NCI-H446 (cell line): ENCODE results near the gene MOV10.
A peak's percentile ranks its signal among the peaks of the same experiment; 100 is the strongest.
"Not testable (repeated sequence)": the region's sequence is repeated elsewhere in the genome, so short reads cannot be mapped to it uniquely, and the experiment has no call there.

Experiments
- DNase-seq, 2 experiments: peaks; one replicate each; lab custom pipeline; 2025; lab: John Stamatoyannopoulos, UW

The MOV10 gene

GRCh38 chr1:112712701-112713128, 38.3 kb downstream of the MOV10 start:
- DNase-seq, result no peak

- DNase-seq, result no peak
Measured at GRCh38 chr1:112713466-112714312, 39.2 kb downstream of the MOV10 start.

DNA sequence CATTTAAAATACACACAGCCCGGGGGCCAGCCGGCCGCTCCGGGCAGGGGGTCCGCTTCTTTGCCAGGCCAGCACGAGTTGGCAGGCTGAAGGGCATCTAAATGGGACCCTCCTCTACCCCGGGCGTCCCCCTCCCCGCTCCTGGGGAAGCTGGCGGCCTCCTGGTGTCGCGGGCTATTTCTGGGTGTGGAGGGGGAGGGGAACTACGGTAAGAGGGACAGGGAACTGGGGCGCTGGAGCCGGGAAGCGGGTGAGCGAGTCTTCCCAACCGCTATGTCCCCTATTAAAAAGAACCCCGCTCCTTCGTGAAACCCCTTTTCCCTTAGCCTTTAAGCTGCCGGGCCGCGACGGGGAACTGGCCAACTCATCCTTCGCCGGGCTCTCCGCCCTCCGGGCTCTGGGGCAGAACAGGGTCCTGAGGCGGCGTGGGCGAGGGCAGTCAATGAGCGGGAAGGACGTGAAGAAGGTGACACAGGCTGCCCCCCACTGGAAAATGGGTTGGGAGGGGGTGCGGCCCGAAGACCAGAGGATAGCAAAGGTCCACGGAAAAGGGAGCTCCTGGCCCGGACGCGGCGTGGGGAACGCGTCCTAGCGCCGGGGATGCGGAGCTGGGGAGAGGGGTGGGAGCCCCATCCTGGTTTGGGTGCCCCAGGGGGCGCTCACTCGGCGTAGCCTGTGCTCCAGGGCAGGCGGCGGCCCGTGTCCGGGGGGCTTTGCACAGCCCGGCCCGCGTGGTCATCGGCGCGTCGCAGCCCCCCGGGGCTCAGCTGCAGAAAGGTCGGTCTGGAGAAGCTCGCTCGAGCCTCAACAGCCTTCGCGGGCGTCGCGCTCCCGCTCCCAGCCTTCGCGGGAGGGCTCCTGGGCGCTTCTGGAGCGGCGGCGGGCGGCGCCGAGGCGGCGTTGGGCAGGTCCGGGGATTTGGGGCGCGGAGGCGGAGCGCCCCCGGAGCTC, 40.1 kb downstream of the MOV10 start:
- no peak for DNase-seq

DNA sequence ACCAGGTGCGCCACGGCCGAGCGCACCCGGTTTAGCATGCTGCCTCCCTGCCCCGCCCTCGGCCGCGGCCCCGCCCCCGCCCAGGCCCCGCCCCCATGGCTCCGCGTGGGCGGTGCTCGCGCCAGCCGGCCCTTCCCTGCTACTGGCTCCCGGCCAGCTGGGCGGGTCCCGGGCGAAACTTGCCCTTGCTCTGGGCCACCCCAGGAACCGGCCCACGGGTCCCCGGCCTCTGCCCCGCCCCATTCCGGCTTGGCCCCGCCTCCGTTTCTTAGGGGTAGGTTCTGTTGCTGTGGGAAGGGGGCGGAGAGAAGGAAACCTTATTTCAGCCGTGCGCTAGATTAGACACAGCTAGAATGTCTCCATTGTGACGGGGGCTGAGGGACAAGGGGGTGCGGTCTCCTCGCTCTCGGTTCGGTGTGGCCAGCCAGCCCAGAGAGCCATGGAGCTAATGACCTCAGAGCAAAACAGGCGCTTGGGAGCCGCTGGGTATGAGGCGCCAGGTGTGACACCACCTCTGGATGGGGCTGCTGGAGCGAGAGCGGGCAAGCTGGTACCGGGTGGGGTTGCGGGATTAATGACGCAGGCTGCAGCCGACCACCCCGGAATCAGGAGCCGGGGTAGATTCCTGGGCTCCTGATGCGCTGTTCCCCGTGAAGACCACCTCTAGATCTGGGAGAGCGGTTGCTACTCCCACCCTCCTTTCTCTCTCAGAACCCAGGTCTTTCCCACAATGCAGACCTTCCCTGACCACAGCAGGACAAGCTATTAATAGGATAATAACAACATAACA, 41.0 kb downstream of the MOV10 start, which contains the start of gene PPM1J:
Gene PPM1J, minus strand, starts transcription at position 69 of the 790 bp plus-strand sequence. Its CDS starts 31 bp downstream, at position 38.
- DNase-seq, result peak; percentile 57 to 92

DNA sequence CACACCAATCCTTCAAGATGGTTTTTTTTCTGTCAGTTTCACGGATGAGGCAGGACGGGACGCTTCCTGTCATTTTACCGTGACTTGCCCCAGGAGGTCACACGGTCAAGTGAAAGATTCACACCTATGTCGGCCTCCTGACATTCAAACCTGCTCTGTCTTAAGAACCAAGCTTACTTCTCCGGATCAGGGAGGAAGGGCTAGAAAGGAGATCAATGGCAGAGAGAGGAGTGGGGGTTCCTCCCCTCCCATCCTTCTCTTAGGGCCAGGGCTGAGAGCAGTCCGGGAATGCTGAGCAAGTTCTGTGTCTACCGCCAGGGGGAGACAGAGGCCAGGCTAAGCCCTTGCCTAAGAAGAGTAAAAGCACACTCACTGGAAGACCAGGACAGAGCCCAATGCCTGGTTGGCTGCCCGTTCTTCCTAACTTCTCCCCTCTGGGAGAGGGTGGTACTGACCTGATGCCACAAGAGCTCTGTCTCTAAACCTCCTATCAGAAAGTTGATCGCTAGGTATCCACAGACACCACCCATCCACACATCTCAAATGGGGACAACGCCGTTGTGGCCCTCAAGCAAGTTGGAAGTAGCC, 41.8 kb downstream of the MOV10 start:
- DNase-seq, result peak; percentile 78 to 93

DNA sequence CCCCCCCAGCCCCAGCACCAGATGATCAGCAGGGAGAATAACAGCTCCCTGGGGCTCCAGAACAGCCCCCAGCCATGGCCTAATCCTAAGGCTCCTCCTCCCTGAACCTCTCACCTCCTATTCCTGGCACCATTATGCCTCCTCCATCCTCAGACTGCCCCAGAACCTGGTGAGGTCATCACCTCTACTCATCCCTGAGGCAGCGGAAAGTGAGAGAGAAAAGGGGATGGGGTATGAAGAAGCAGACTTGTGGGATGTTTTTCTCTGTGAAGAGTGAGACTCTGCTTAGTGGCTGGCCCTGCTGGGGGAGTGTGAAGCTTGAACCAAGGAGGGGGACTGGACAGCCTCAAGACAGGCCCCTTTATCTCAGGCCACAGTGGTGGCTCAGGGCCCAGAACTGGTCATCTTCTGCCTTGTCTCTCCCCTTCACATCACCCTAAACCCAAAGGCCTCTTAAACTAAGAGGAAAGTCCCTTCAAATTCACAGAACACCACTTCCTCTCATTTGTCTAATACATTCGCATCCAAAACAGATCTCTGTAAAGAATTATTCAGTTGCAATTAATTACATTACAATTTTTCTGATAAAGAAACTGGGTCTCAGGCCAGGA, 42.9 kb downstream of the MOV10 start:
- no peak for DNase-seq

GRCh38 chr1:112718691-112719418, 44.4 kb downstream of the MOV10 start:
- DNase-seq, result peak; percentile 34 to 85

DNA sequence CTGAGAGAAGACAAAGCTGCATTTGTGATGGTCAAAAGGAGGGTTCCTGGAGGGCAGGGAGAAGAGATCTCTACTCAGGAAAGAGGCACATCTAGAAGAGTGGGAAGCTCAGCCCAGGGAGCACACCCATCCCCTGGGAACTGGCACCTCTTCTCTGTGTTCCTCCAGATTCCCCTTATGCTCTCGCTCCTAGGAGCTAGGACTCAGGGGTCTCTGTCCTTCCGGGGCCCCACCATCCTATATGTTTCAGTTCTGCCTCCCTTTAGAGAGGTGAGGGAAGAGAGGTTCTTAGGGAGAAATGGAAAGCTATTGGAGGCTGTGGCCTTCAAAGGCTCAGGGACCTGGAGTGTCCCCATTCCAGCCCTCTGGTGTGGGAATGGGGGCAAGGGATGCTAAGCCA, 45.2 kb downstream of the MOV10 start:
- DNase-seq, result no peak

DNA sequence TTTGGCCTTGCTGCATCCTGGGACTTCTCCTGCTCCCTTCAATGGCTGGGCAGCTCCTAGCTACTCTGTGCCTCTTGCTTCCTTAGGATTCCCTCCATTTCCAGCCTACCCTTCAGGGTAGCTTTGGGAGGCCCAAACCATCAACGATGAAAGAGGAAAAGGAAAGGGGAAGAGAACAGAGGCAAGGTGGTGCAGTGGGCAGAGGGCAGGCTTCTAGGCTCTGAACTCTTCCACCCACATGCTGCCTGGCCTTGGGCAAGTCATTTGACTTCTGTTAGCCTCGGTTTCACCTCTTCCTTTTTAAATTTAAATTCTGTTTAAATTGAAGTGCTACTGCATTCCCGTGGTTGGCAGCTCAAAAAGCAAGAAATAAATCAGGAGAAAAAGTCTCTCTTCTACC, 46.3 kb downstream of the MOV10 start:
- DNase-seq, result no peak

- not testable (repeated sequence) for DNase-seq
Measured at GRCh38 chr1:112721294-112721693, 46.8 kb downstream of the MOV10 start.

- DNase-seq, result no peak
Measured at GRCh38 chr1:112721966-112722524, 47.6 kb downstream of the MOV10 start.

GRCh38 chr1:112722601-112723510, 48.4 kb downstream of the MOV10 start:
- DNase-seq, result no peak

GRCh38 chr1:112723511-112723839, 49.0 kb downstream of the MOV10 start:
- DNase-seq, result no peak

DNA sequence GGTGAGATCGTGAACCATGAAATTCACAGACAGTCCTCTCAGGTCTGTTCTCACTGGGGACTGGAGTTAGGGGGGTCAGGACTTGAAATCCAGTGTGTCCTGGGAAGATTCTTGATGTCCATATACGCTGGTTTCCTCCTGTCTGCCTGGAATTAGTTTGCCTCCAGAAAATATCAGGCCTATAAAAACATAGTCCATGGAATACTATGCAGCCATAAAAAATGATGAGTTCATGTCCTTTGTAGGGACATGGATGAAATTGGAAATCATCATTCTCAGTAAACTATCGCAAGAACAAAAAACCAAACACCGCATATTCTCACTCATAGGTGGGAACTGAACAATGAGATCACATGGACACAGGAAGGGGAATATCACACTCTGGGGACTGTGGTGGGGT, 49.8 kb downstream of the MOV10 start:
- not testable (repeated sequence) for DNase-seq

DNA sequence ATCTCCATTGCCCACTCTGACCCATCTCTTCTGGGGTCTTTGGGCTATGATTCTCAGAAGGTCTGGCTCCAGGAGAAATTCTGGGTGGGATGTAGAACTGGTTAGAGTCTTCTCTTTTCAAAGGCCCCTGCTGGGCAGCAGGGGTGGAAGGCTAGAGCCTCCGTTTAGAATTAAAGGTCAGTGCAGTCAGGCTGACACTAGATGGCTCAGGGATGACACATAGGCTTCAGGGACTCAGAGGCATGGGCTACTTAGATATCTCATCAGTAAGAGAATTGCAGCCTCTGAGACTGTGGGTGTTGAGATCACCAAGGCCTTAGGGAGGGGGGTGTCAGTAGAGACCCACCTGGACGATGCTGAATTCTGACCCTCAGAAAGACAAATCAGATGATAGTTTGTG, 53.3 kb downstream of the MOV10 start:
- DNase-seq, result no peak

GRCh38 chr1:112728306-112728971, 54.0 kb downstream of the MOV10 start:
- DNase-seq, result not testable (repeated sequence)

DNA sequence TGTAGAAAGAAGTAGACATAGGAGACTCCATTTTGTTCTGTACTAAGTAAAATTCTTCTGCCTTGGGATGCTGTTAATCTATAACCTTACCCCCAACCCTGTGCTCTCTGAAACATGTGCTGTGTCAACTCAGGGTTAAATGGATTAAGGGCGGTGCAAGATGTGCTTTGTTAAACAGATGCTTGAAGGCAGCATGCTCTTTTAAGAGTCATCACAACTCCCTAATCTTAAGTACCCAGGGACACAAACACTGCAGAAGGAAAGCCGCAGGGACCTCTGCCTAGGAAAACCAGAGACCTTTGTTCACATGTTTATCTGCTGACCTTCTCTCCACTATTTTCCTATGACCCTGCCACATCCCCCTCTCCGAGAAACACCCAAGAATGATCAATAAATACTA, 54.6 kb downstream of the MOV10 start:
- not testable (repeated sequence) for DNase-seq

GRCh38 chr1:112729909-112730308, 55.5 kb downstream of the MOV10 start:
- no peak for DNase-seq
